Testis (tissue), 3 donors: ENCODE data around the gene MACROD2. TPM values are rescaled to one million over a fixed set of nuclear protein-coding genes. Genes with fewer than 3 reads are reported as not detected.
"Not testable (repeated sequence)": the region's sequence is repeated elsewhere in the genome, so short reads cannot be mapped to it uniquely, and the experiment has no call there.

ENCODE experiments used
- DNase-seq: peaks from one replicate; pipeline ENCODE4 v3.0.0-alpha.2; 2019
- H3K27ac ChIP-seq, 2 donors: fragments of 200-600 bp; sonication (generic); one replicate each; pipeline ENCODE4 v1.5.1; 2019
- H3K27me3 ChIP-seq: fragments of 200-600 bp; sonication (generic); one replicate; pipeline ENCODE4 v1.5.1; 2019
- H3K36me3 ChIP-seq: fragments of 200-600 bp; sonication (generic); one replicate; pipeline ENCODE4 v1.5.1; 2017; ENCODE audit warnings: low read depth; ENCODE audit errors: missing control alignments
- H3K4me1 ChIP-seq: fragments of 200-600 bp; sonication (generic); one replicate; pipeline ENCODE4 v1.5.1; 2019
- H3K4me3 ChIP-seq, 2 donors: fragments of 200-600 bp; sonication (generic); one replicate each; pipeline ENCODE4 v1.5.1; 2017 to 2019
- H3K9me3 ChIP-seq: fragments of 200-600 bp; sonication (generic); one replicate; pipeline ENCODE4 v1.5.1; 2017
- CTCF ChIP-seq, 3 experiments: fragments of 450-650 bp in 2 of 3; fragments of 200-600 bp in 1 of 3; sonication (generic) in 1 of 3; IDR thresholded peaks; one replicate each; pipeline ENCODE4 v1.5.1; 2016 to 2019; ENCODE audit warnings: antibody characterized with exemption in 3 of 3, mild to moderate bottlenecking in 2 of 3, moderate library complexity in 1 of 3
- POLR2A ChIP-seq: fragments of 450-650 bp; IDR thresholded peaks from one replicate; pipeline ENCODE4 v1.6.1; 2017; ENCODE audit warnings: antibody characterized with exemption, mild to moderate bottlenecking, moderate library complexity
- WGBS, 2 donors: methylation state at CpG; one replicate each; pipeline ENCODE4 v1.1.5; 2018; 5-methylcytosine and 5-hydroxymethylcytosine counted together
- intact Hi-C: fragments of 100-400 bp; cut with DNase I; formaldehyde crosslinking; loops from one replicate; pipeline ENCODE4 v1.15.1; 2023; ENCODE audit warnings: low total_unique reads
- polyA plus RNA-seq: library from polyadenylated mRNA; stranded (reverse); fragments of 350-450 nt; fragmentation: Illumina TruSeq; extraction: RNeasy Lipid Tissue Mini Kit (QIAGEN cat#74804); gene quantifications from one replicate; pipeline ENCODE4 v1.2.3, GENCODE V29; 2014; ENCODE audit warnings: low read depth, low replicate concordance; ENCODE audit not compliant: insufficient read depth
- total RNA-seq, 2 donors: library from RNA; depleted of rRNA; stranded (reverse); fragments of >200 nt; gene quantifications; one replicate each; pipeline ENCODE4 v1.2.3, GENCODE V29; 2016

Gene MACROD2
- total and polyA plus RNA-seq, 3 donors from 2014 or later, result 12.6 to 20.6 (median 16.8) TPM

- H3K9me3 ChIP-seq, result no peaks in the 10 kb centered on the region
- H3K36me3 ChIP-seq, result no peaks in the 10 kb centered on the region
- TF ChIP-seq CTCF (IDR thresholded peaks at IDR 0.05) (no peak), POLR2A (no peak)
- WGBS, 2 donors, result 76 to 88% methylated on average over 1 of the region's 1 CpG
- no peak overlapping the region for H3K4me3 ChIP-seq
- no peaks in the 10 kb centered on the region for H3K27me3 ChIP-seq
- no peak for DNase-seq
- no peaks in the 10 kb centered on the region for H3K4me1 ChIP-seq
- H3K27ac ChIP-seq, result no peak overlapping the region
- intact Hi-C loops, result no loop called here
These were observed 976.9 kb downstream of the MACROD2 start for GRCh38 chr20:14972256-14972655.

GRCh38 chr20:14972690-14973089 lies 977.4 kb downstream of the MACROD2 start:
- TF ChIP-seq CTCF (IDR thresholded peaks at IDR 0.05) (no peak), POLR2A (no peak)
- intact Hi-C loops, result no loop called here
- no peaks in the 10 kb centered on the region for H3K27me3 ChIP-seq
- WGBS, 2 donors, result 93 to 100% methylated on average over 2 of the region's 2 CpGs
- H3K27ac ChIP-seq, result no peak overlapping the region
- H3K4me3 ChIP-seq, result no peak overlapping the region
- no peak for DNase-seq
- H3K4me1 ChIP-seq, result no peaks in the 10 kb centered on the region
- H3K9me3 ChIP-seq, result no peaks in the 10 kb centered on the region
- H3K36me3 ChIP-seq, result no peaks in the 10 kb centered on the region

GRCh38 chr20:14979453-14979986 lies 984.2 kb downstream of the MACROD2 start:
- Histone ChIP-seq H3K4me1 (no peaks in the 10 kb centered on the region), H3K4me3 (no peak overlapping the region), H3K9me3 (no peaks in the 10 kb centered on the region), H3K27ac (no peak overlapping the region), H3K27me3 (no peaks in the 10 kb centered on the region), H3K36me3 (no peaks in the 10 kb centered on the region)
- 68 to 73% methylated on average over 3 of the region's 3 CpGs for WGBS, 2 donors
- no peak for DNase-seq
- intact Hi-C loops, result no loop called here
- TF ChIP-seq CTCF (IDR thresholded peaks at IDR 0.05) (no peak), POLR2A (no peak)

DNA sequence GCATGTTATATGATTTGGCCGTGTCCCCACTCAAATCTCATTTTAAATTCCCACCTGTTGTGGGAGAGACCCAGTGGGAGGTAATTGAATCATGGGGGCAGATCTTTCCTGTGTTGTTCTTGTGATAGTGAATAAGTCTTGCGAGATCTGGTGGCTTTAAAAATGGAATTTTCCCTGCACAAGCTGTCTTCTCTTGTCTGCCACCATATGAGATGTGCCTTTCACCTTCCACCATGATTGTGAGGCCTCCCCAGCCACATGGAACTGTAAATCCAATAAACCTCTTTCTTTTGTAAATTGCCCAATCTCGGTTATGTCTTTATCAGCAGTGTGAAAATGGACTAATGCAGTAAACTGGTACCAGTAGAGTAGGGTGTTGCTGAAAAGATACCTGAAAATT lies 986.2 kb downstream of the MACROD2 start:
- H3K4me1 ChIP-seq, H3K4me3 ChIP-seq, H3K27me3 ChIP-seq, H3K9me3 ChIP-seq, H3K36me3 ChIP-seq, H3K27ac ChIP-seq, intact Hi-C loops, DNase-seq: not testable (repeated sequence)
- WGBS, 2 donors, result 95 to 96% methylated on average over 3 of the region's 3 CpGs

DNA sequence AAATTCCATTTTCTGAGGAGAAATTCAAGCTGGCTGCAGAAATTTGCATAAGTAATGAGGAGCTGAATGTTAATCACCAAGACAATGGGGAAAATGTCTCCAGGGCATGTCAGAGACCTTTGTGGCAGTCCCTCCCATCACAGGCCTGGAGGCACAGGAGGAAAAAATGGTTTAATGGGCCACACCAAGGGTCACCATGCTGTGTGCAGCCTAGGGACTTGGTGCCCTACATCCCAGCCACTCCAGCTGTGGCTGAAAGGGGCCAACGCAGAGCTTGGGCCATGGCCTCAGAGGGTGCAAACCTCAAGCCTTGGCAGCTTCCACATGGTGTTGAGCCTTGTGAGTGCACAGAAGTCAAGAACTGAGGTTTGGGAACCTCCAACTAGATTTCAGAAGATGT lies 987.0 kb downstream of the MACROD2 start:
- H3K27me3 ChIP-seq, DNase-seq, H3K27ac ChIP-seq, H3K36me3 ChIP-seq, H3K4me3 ChIP-seq, H3K9me3 ChIP-seq, intact Hi-C loops, H3K4me1 ChIP-seq: not testable (repeated sequence)
- 83 to 93% methylated on average over 1 of the region's 1 CpG for WGBS, 2 donors

DNA sequence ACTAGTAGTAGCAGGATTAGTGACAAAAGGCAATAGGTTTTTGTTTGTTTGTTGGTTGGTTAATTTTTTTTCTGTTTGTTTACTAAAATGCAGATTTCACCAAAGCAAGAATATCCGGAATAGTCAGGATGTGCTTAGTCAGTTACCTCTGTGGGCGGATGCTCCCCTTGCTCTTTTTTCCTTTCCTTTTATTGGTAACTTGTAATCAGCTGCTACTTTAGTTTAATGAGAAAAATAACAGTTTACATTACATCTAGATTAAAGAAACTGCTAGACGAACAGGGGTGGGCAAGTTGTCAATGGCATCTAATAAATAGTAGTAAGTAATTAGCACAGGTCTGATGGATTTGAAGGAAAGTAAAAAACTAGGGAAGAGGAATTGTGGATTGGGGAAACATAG lies 989.0 kb downstream of the MACROD2 start:
- no peak for DNase-seq
- Histone ChIP-seq H3K27me3 (no peaks in the 10 kb centered on the region), H3K9me3 (no peaks in the 10 kb centered on the region), H3K27ac (no peak overlapping the region), H3K4me1 (no peaks in the 10 kb centered on the region), H3K4me3 (no peak overlapping the region), H3K36me3 (no peaks in the 10 kb centered on the region)
- intact Hi-C loops, result no loop called here
- 83% methylated on average over 3 of the region's 3 CpGs for WGBS, 2 donors
- TF ChIP-seq CTCF (IDR thresholded peaks at IDR 0.05) (no peak), POLR2A (no peak)
